NCI-H2227 (cell line): ENCODE data around the gene SOX11.

Experiments
- DNase-seq: peaks from one replicate; lab custom pipeline; 2025; ENCODE audit not compliant: unreplicated experiment; lab: John Stamatoyannopoulos, UW

SOX11 gene

DNA sequence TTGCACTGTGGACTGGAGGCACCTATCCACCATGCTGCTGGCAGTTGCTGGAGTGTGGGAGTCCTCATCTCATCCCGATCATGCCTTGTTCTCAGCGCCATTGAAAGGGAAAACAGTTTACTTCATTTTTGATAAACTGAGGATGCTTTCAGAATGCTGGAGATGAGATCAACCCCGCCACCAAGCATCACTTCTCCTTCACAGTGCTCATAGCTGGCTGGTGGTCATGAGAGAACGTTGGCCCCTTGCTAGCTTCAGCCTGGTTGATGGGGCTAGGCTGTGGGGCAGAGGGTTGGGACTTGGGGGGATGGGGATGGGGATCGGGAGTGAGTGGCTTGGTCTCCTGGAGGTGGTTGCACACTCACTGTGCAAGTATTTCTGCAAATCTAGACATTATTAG, 30.1 kb downstream of the SOX11 start:
- DNase-seq = no peak

DNA sequence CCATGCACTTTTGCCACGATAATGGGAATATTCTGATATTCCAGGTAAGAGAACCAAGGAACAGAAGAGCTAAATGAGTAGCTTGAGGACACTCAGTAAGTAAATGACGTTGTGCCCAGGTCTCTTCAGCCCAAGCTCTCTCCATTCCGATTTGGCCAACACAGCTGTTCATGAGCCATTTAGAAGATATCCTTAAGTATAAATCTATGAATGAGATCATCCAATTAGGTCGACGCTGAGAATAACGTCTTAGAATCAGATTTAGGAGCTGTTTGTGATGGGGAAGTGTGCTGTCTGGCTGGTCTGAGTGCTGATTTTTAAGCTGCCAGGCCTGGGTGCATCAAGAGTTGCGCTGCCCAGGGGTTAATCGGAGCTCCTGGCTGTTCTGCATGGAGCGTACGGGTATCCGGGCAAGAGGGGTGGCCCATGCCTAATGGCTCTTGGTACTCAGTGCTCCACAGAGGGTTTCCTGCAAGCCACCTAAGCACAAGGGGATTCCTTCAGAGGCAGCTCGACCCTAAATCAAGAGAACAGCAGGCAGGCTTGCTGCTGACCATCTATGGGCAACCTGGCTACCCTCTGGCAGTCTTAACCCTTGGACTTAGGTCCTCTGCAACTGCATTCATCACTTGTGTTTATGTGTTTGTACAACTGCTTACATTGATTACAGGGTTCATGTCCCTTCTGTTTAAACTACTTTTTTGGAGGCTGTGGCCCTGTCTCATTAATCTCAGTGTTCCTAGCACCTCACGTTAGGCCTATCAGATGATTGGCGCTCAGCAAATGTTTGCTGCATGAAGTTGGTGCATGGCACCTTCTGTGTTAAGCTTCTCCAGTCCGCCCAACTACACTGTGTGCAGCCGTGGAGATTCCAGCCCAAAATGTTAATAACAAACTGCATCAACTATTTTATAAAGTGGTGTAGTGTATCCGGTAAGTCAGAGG, 31.9 kb downstream of the SOX11 start:
- no peak for DNase-seq

DNA sequence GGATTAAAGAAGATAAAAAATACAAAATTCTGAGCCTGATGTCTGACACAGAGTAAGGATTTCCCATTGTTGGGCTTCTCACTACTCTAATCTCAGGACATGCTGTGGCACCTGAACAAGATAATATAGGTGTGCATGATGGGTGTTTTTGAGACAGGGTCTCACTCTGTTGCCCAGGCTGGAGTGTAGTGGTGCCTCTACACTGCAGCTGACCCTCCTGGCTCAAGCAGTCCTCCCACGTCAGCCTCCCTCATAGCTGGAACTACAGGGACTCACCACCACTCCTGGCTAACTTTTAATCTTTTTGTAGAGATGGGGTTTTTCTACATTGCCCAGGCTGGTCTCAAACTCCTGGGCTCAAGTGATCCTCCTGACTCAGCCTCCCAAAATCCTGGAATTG, 32.9 kb downstream of the SOX11 start:
- no peak for DNase-seq

DNA sequence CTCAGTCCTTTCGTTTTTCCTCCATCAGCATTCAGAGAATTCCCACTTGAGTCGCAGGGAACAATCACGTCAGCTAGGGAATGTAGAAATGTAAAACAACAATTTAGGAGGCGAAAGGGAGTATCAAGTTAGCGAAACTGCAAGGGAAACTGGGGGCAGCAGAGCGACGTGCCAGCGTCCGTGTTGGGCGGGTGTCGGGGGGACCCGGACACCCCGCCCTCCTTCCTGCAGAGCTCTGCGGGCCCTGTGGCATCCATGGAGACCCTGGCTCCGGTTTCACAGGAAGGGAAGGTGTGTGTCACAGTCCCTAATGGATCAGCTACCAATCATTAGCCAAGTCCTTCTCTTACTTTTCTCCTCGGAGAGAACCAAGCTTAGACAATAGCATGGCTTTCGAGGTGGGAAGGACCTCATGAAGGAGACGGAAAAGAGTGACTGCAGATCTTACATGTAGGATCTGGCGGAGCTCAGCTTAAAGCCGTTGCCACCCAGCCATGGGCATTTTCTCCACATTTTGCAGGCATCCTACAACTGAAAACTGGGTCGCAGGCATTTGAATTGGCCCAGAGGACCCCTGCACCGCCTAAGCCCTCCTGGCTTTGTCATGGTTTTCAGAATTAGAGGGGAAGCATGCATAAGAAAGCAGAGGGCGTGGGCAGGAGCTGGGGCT, 33.7 kb downstream of the SOX11 start:
- DNase-seq = peak; percentile 92

DNA sequence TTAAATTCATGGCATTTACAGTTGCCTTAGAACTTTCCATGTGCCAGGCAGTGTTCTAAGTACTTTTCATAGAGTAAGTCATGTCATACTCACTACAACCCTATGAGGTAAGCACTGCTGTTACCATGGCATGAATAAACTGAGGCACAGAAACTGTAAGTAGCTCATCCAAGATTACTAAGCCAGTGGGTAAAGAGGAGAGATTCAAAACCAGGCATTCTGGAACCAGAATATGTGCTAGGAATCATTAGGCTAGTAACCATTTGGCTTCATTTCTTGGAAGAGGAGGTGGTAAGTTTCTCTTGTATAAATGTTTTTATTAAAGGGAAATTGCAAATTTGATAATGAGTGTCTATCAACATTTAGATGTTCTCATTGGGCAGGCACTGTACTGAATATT, 35.1 kb downstream of the SOX11 start:
- DNase-seq = no peak

DNA sequence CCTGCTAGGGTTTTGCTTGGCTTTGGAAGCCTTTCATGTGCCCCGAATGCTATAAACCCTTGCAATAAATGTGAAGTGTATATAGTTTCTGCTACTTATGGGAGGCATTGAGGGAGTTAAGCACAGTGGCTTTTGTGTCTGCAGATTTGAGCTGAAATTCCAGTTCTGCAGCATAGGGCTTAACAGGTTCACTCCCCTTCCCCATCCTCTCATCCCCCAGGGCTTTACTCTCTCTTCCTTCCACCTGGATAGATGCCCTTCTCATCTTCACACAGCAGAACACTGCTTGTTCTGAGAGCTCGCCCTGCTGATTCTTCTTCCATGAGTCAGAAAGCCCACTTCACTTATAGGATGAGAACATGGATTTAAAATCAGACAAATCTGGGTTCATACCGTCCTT, 37.2 kb downstream of the SOX11 start:
- DNase-seq = no peak

GRCh38 chr2:5730386-5730785, 38.2 kb downstream of the SOX11 start:
- DNase-seq = no peak

- DNase-seq = no peak
Measured at GRCh38 chr2:5734859-5735520, 42.8 kb downstream of the SOX11 start.

DNA sequence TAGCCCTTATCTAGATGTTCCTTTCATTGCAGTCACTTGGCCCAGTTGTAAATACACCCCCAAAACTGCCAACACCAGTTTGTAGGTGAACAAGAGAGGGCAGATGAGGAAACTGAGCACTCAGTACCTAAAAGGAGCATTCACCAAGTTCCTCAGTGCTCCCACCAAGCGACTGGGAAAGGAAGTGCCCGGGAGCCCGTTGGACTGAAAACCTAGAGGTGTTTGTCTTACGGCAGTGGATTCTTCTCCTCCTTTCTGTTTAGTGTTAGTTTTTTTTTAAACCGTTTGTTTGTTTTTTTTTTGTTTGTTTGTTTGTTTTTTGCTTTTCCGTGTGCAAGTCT, 43.3 kb downstream of the SOX11 start:
- no peak for DNase-seq

- no peak for DNase-seq
Measured at GRCh38 chr2:5736050-5736449, 43.9 kb downstream of the SOX11 start.

- DNase-seq = no peak
Measured at GRCh38 chr2:5736886-5737285, 44.7 kb downstream of the SOX11 start.

DNA sequence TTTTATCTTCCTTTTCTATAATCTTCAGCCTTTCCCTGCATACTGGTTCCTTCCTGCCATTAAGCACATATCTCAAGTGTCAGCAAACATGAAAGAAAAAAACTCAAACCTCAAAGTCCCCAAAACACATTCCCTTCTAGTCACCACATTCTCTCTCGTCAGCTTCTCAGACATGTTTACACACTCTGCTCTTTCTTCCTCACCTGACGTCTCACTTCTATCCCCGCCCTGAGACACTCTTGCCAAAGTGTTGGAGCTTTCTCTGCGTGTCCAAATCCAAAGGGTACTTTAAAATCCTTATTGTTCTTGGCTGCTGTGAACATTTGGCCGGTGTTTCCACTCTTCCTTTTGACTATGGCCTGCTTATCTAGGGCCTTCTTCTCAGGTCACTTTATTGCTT, 47.9 kb downstream of the SOX11 start:
- no peak for DNase-seq

- no peak for DNase-seq
Measured at GRCh38 chr2:5740817-5741216, 48.6 kb downstream of the SOX11 start.

DNA sequence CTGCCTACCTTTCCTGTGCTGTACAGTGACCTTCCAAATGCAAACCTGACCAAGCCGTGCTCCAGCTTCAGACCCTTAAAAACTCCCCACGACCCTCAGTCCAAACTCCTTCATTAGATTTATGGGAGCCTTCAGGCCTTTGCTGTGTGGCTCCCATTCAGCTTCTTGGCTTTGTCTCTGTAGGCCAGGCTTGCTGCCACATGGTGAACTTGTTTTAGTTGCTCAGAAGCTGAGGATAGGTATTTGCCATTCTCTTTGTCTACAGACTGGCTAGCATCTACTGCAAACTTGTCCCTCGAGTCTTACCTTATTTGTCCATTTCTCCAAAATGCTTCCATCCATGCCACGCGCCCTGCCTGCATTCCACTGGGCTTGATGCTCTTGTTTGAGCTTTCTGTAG, 49.1 kb downstream of the SOX11 start:
- DNase-seq = no peak

DNA sequence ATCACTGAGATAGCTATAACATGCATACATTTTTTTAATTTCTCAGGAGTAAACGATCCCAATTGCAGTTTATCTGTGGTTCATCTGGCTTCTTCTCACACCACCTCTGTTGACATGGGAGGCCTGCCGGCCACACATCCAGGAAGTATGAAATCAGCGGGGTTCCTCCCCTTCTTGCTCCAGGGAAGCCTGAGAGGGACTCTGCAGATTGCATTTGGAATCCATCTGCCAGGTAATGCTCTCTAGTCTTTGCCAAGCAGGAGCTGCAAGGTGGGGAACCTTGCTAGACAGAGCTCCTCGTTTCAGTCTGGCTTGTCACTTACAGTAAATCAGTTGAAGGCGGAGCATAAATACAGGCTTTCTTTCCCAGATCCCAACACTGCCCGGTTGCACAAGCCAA, 49.9 kb downstream of the SOX11 start:
- peak; percentile 14 for DNase-seq

DNA sequence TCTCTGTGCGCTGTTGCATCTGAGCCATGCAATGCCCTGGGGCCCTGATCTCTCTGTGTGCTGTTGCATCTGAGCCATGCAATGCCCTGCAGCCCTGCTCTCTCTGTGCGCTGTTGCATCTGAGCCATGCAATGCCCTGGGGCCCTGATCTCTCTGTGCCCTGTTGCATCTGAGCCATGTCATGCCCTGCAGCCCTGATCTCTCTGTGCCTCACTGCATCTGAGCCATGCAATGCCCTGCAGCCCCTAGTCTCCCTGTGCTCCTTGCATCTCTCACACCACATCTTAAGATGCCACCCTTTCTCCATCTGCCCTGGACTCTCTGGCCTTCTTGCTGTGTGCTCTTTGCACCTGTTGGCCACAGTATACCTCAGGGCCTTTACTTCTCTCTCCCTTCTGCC, 56.2 kb downstream of the SOX11 start:
- no peak for DNase-seq

- DNase-seq = no peak
Measured at GRCh38 chr2:5748946-5749345, 56.8 kb downstream of the SOX11 start.

- no peak for DNase-seq
Measured at GRCh38 chr2:5749347-5749746, 57.2 kb downstream of the SOX11 start.
